HG03159 (cell line): Measurements from ENCODE around the gene CRPPA.
"Not testable (repeated sequence)": the region's sequence is repeated elsewhere in the genome, so short reads cannot be mapped to it uniquely, and the experiment has no call there.

ENCODE experiments used
- ATAC-seq: cut with Tn5 transposase; IDR thresholded peaks from one replicate; pipeline ENCODE4 v1.9.1; 2021; ENCODE audit warnings: mild to moderate bottlenecking, moderate library complexity; ENCODE audit not compliant: unreplicated experiment

Gene CRPPA

GRCh38 chr7:16421333-16422102, at the start of gene CRPPA:
TSS of gene CRPPA (minus strand) at chr7:16421538. CDS start at chr7:16421322, 216 bp downstream.
- ATAC-seq = peak; percentile 31

GRCh38 chr7:16465469-16466361, 44.4 kb upstream of the CRPPA start, which contains the start of gene SOSTDC1:
TSS of gene SOSTDC1 (minus strand) at chr7:16465738. CDS start at chr7:16465668, 70 bp downstream.
- no peak for ATAC-seq

- no peak for ATAC-seq
These were observed 42.8 kb upstream of the CRPPA start for GRCh38 chr7:16463949-16464715.

GRCh38 chr7:16463520-16463919, 42.2 kb upstream of the CRPPA start:
- no peak for ATAC-seq

DNA sequence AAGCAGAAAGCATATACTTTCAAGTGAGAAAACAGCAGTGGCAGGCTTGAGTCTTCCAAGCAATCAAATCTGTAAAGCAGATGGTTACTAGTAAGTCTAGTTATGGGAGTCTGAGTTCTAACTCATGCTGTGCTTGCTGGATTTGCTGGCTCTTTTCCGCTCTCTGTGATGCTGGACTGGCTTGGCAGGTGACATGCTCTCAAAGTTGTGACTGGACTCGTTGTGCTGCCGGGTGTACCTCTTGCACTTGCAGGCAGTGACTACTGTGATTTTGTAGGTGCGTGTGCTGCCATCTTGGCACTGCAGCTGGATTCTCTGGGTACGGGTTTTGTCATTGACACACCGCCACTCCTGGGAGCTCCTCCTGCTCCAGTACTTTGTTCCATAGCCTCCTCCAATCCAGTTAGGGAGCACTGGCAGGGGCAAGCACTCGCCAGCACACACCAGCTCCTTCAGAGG, 41.1 kb upstream of the CRPPA start:
- no peak for ATAC-seq

DNA sequence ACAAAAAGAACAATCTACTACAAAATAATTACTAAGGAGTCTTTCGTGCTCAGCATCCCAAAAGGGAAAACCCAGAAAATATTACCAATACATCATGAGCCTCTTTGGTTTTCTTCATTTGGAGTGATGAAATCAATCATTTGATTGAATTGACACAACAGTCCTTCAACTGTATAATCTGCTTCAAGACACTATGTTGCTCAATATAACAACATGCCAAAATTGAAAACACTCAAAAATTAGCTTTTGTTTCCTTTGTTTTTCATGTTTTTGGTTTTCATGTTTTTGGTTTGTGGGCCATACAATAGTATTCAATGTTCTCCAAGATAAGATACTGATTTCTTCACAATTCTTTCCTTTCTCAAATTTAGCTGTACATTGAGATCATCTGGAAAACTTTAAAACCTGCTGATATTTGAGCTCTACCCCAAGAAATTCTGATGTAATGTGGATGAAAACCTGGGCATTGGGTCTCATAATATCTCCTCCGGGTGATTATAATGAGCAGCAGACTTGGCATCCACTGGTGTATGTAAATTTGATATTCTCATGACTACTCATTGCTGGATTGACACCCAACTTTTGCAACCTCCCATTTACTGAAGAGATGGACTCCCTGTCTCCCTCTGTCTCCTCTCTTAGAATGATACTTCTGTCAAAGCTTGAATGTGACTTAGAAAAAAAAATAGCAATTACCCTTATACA, 39.6 kb upstream of the CRPPA start:
- no peak for ATAC-seq

DNA sequence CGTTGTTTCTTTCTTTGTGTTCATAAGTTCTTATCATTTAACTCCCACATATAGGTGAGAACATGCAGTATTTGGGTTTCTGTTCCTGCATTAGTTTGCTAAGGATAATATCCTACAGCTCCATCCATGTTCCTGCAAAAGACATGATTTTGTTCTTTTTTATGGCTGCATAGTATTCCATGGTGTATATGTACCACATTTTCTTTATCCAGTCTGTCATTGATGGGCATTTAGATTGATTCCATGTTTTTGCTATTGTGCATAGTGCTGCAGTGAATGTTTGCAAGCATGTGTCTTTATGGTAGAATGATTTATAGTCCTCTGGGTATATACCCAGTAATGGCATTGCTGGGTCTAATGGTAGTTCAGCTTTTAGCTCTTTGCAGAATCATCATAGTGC, 35.0 kb upstream of the CRPPA start:
- not testable (repeated sequence) for ATAC-seq

DNA sequence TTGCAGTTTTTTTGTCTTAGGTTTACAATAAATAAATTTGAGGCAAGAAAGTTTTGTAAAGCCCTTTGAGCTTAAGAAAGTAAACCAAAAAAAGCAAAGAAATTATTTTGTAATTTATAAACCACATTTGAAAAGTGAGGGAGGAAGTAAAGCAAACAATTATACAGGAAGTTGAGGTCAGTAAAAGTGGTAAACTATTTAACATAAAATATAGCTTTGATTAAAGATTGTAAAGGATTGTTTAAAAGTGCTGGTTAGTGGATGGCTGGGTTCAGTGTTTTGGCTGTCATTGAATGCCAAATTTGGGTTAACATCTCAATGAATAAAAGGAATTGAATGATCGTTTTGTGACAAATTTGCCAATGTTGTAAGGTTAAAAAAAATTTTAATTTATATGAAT, 34.3 kb upstream of the CRPPA start:
- no peak for ATAC-seq

DNA sequence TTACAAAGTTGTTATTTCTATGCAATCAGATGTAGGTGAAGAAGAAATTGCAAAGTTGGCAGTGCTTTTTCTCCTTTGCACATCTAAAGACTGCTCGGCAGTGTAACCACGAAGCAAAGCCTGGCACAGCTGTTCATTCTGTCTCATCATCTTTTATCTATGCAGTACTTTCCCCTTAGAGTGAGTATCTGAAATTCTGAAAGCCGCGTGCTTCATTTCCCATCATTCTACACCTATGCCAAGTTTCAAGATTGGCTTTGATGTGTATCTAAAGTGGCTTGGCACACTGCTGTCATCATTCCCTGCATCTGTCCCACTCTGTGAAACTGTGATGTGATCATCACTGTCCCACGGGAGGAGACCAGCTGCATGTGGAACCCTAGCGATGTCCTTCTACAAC, 29.0 kb upstream of the CRPPA start:
- ATAC-seq = no peak

DNA sequence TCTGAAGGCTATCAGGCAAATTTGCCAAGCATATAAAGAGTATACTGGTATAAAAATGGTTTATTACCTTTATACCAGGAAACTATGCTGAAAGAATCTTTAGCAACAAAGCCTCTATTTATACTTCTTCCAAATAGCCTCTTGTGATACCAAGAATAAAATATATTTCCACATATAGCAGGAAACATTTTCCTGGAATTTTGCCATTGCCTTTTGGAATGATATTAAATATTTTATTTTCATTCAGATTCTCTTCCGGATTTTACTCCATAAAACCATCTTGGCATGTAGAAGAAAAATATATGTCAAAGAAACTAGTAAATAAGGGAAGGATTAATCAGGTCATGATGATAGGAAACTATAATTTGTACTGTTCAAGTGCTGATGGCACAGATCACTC, 26.5 kb upstream of the CRPPA start:
- ATAC-seq = no peak

DNA sequence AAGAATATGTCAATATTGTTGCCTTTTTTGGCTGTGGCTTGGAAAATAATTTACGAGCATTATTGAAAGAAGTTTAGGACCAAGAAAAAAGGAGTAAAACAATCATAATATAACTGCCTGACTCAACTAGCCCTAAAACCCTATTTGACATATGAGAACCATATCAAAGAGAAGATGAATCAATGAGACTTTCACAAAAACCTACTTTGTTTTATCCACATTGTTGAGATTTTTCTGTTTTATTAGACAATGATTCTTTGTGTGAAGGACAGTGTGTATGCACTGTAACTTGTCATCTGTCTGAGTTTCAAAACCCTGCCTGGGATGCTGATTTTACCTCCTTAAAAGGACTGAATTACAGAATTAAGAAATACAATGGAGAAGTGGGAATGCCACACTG, 25.2 kb upstream of the CRPPA start:
- no peak for ATAC-seq

DNA sequence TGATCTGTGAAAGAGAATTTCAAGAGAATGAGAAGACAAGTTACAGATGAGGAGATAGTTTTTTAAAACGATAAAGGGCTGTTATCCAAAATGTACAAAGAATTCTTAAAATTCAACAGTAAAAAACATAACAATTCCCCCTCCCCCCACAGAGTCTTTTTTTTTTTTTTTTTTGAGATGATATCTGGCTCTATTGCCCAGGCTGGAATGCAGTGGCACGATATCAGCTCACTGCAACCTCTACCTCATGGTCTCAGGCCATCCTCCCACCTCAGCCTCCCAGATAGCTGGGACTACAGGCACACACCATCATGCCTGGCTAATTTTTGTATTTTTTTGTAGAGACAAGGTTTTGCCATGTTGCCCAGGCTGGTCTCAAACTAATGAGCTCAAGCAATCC, 22.5 kb upstream of the CRPPA start:
- ATAC-seq = not testable (repeated sequence)

DNA sequence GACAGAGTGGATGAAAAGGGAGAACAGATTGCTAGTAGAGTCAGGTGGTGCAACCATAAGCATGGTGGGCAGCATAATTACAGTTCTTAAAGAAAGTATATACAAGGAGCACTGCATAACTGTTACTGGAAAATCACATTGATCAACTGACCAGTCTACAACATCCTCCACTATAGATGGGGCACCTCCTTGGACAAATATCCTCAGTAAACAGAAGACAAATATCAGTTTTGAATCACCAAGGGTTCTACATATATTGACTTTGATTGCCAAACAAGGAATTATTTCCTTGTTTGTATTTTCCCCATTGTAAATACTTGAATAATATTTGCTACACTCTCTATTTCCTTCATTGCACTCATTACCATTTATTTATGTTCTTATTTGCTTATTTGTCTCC, 17.6 kb upstream of the CRPPA start:
- ATAC-seq = no peak

GRCh38 chr7:16436306-16436705, 15.0 kb upstream of the CRPPA start:
- no peak for ATAC-seq

DNA sequence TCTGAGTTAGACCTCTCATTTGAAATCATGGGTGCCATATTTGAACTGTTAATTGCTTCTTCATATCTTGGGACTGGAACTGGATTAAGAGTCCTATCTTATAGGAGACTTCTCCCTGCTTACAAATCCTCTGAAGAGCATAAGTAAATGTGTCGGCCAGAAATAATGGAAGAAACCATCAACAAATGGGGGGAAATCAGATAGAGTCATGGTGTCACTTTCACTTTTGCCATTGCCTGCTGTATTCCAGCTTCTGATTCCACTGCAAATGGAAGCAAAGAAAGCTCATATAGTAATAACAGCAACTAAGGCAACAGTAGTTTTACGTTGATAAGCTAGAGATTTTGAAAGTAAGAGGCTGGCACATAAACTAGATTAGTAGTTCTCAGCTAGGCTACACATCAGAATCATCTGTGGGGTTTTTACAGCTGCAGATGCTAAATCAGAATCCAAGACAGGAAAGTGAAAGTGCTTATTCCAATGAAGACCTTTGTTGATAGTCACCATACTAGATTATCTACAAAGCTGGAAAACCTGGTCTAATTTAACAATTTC, 12.3 kb upstream of the CRPPA start:
- ATAC-seq = no peak

DNA sequence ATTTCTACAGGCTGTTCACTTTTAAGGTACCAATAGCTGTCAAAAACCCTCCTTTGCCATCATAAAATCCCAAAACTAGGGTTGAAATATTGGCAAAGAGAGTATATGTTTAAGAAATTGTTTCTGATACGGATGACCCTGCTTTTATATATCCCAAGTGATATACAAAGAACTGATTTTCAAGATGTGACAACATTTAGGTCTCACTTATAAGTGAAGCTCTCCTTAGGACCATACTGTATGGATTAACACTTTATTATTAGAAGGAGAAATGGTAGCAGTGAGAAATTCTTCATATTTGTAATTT, 11.0 kb upstream of the CRPPA start:
- no peak for ATAC-seq

DNA sequence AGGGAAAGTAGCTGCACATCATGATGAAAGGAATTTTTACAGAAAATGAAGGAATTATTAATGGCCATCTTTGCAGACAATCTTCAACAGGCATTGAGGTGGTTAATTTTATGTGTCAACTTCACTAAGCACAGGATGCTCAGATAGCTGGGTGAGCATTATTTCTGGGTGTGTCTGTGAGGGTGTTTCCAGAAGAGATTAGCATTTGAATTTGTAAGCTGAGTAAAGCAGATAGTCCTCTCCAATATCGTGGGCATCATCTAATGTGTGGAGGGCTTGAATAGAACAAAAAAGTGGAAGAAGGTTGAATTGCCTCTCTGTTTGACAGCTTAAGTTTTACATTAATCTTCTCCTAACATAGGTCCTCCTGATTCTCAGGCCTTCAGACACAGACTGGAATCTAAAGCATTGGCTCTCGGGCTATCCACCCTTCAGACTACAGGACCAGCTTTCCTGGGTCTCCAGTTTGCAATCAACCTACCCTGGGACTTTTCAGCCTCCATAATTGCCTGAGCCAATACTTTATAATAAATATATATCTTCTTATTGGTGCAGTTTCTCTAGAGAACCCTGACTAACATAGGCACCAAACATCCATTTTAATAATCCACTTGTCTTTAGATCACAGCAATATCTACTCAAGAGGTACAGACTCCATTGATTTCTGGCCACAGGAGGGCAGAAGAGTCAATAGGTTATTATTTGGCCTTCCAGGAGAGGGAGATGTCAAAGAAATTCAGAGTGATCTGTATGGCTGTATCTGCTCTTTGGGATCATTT, 10.5 kb upstream of the CRPPA start:
- peak; percentile 77 for ATAC-seq

DNA sequence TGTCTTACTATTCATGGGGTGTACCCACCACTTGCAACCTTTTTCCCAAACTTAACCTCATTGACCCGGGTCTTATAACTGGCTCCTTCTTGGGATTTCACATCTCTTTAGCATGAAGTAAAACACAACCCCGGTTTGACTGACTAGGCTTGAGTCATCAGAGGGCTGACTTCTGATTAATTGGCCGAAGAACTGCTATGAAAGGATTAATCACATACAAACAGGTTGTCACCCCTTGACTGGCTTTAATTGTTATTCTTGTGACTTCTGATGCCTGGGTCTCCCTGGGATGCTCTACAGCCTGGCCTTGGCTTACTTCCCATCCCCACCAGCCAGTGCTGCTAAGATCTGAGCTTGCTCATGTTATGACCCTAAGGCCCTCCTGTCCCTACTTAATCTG, 8.8 kb upstream of the CRPPA start:
- ATAC-seq = no peak

- no peak for ATAC-seq
These were observed 7.3 kb upstream of the CRPPA start for GRCh38 chr7:16428672-16429071.

DNA sequence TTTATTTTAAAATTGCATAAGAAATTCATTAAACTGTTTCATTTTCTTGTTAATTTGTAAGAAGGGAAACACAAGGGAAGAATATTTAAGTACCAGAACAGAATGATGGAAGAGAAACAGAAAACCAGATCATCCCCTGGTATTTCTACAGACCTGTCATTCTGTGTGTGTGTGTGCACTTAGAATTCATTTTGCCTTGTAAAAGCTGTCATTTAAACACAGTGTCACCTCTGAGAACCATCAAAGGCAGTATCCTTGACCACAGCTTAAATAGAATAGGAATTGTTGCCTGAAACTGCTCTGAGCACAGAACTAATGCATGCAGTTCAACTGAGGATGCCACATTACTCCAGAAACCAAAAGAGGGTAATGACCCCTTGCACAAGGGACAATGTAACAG, 6.8 kb upstream of the CRPPA start:
- no peak for ATAC-seq
